Lung (tissue), 12 donors: ENCODE data around the gene DGCR2. TPM values are rescaled to one million over a fixed set of nuclear protein-coding genes. Genes with fewer than 3 reads are reported as not detected.

Source experiments
- ATAC-seq: fragments of 200-7000 bp; cut with Tn5 transposase; one replicate; pipeline ENCODE4 v1.9.1; 2020; ENCODE audit warnings: moderate number of reproducible peaks; ENCODE audit not compliant: insufficient read depth, low FRiP score
- DNase-seq, 3 donors: peaks; one replicate each; pipeline ENCODE4 v3.0.0-alpha.2; 2013 to 2017
- H3K27ac ChIP-seq, 2 donors: one replicate each; pipeline ENCODE4 v1.5.1; 2013; ENCODE audit warnings: mild to moderate bottlenecking in 2 of 2, moderate library complexity in 2 of 2, control low read depth in 1 of 2, inconsistent platforms in 1 of 2, low read depth in 1 of 2, low read length in 1 of 2
- H3K27me3 ChIP-seq, 3 donors: one replicate each; pipeline ENCODE4 v1.5.1; 2013; ENCODE audit warnings: low read length in 2 of 3; ENCODE audit not compliant: control insufficient read depth in 3 of 3, insufficient read depth in 3 of 3
- H3K36me3 ChIP-seq, 4 donors: one replicate each; pipeline ENCODE4 v1.5.1; 2013; ENCODE audit warnings: low read length in 4 of 4, mild to moderate bottlenecking in 1 of 4, moderate library complexity in 1 of 4; ENCODE audit not compliant: control insufficient read depth in 4 of 4, insufficient read depth in 4 of 4
- H3K4me1 ChIP-seq, 5 donors: one replicate each; pipeline ENCODE4 v1.5.1; 2013; ENCODE audit warnings: low read length in 5 of 5, mild to moderate bottlenecking in 2 of 5, moderate library complexity in 1 of 5; ENCODE audit not compliant: control insufficient read depth in 5 of 5, insufficient read depth in 5 of 5
- H3K4me3 ChIP-seq: one replicate; pipeline ENCODE4 v1.5.1; 2013; ENCODE audit warnings: mild to moderate bottlenecking, control low read depth, moderate library complexity
- H3K9ac ChIP-seq, 2 donors: one replicate each; pipeline ENCODE4 v1.5.1; 2013; ENCODE audit warnings: low read length in 2 of 2, control low read depth in 1 of 2; ENCODE audit not compliant: insufficient read depth in 1 of 2
- H3K9me3 ChIP-seq, 4 donors: one replicate each; pipeline ENCODE4 v1.5.1; 2013; ENCODE audit warnings: low read length in 3 of 4, mild to moderate bottlenecking in 1 of 4, moderate library complexity in 1 of 4; ENCODE audit not compliant: control insufficient read depth in 4 of 4, insufficient read depth in 3 of 4
- CTCF ChIP-seq: IDR thresholded peaks from 2 replicates; pipeline ENCODE4 v1.5.1; 2012; ENCODE audit warnings: mild to moderate bottlenecking; ENCODE audit errors: control extremely low read depth, extremely low read depth
- WGBS, 2 donors: extraction: QIAGEN DNeasy Blood & Tissue Kit; methylation state at CpG; one replicate each; pipeline ENCODE4 v1.1.7; 2013; 5-methylcytosine and 5-hydroxymethylcytosine counted together
- polyA plus RNA-seq, 2 donors: library from polyadenylated mRNA; stranded (reverse); fragments of 200-250 nt; gene quantifications; one replicate each; pipeline ENCODE4 v1.2.1, GENCODE V29; 2013
- total RNA-seq, 2 donors: library from RNA; depleted of rRNA in 1 of 2; stranded (reverse); fragments of >200 nt in 1 of 2; gene quantifications; one replicate each; pipeline ENCODE4 v1.2.1, GENCODE V29; 2014 to 2021
- donor health status: control.
- donor health status: control.
- donor health status: Bipolar disorder and iron deficiency.
- donor health status: healthy.
- donor health status: DM: yes; HTN: yes; CAD: no.

The DGCR2 gene
- total and polyA plus RNA-seq, 4 donors, result 40.4 to 77.4 (median 50.5) TPM

DNA sequence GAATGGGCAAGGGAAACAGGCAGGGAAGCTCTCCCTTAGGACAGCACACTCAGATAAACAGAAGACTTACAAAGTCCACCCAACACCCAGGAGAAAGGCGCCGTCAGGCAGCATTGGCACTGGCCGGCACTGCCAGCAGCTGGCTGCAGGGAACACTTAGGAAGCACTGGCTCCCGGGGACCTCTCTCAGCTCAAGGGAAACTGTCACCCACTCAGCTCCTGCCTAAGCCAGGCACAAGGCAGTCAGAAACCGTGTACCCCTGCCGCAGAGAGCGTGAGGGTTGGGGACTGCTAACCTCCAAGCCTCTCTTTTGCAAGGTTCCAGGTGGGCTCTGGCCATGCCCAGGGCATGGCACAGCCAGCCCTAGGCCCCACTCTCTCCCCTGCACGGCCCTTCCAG lies 64.7 kb downstream of the DGCR2 start:
- TF ChIP-seq CTCF, result no peak
- H3K36me3 ChIP-seq, result peaks cover 7 to 60% (median 14%) of the 10 kb centered on the region in 4 donors
- H3K4me1 ChIP-seq, result peaks cover 0 to 4% (median 0%) of the 10 kb centered on the region in 5 donors
- DNase-seq (no peak), ATAC-seq (no peak)
- WGBS, 2 donors, result 91 to 95% methylated on average over 8 of the region's 8 CpGs
- no peak overlapping the region for H3K27ac ChIP-seq
- H3K9me3 ChIP-seq, result no peaks in the 10 kb centered on the region
- no peaks in the 10 kb centered on the region for H3K27me3 ChIP-seq
- no peak overlapping the region for H3K4me3 ChIP-seq
- H3K9ac ChIP-seq, result no peak overlapping the region

- ATAC-seq (no peak), DNase-seq (no peak)
- Histone ChIP-seq H3K9me3 (no peaks in the 10 kb centered on the region), H3K27ac (no peak overlapping the region), H3K4me1 (no peaks in the 10 kb centered on the region), H3K27me3 (no peaks in the 10 kb centered on the region), H3K36me3 (peaks cover 7 to 56% (median 16%) of the 10 kb centered on the region in 4 donors), H3K4me3 (no peak overlapping the region), H3K9ac (no peak overlapping the region)
- TF ChIP-seq CTCF, result no peak
- 95 to 96% methylated on average over 13 of the region's 13 CpGs for WGBS, 2 donors
Measured at GRCh38 chr22:19056951-19057401, 65.2 kb downstream of the DGCR2 start.

- Histone ChIP-seq H3K9me3 (no peaks in the 10 kb centered on the region), H3K4me1 (no peaks in the 10 kb centered on the region), H3K27me3 (no peaks in the 10 kb centered on the region), H3K36me3 (peaks cover 7 to 53% (median 14%) of the 10 kb centered on the region in 4 donors), H3K4me3 (no peak overlapping the region), H3K27ac (no peak overlapping the region), H3K9ac (no peak overlapping the region)
- DNase-seq (no peak), ATAC-seq (no peak)
- TF ChIP-seq CTCF, result no peak
- 96 to 98% methylated on average over 17 of the region's 17 CpGs for WGBS, 2 donors
Measured at GRCh38 chr22:19055801-19056200, 66.4 kb downstream of the DGCR2 start.

DNA sequence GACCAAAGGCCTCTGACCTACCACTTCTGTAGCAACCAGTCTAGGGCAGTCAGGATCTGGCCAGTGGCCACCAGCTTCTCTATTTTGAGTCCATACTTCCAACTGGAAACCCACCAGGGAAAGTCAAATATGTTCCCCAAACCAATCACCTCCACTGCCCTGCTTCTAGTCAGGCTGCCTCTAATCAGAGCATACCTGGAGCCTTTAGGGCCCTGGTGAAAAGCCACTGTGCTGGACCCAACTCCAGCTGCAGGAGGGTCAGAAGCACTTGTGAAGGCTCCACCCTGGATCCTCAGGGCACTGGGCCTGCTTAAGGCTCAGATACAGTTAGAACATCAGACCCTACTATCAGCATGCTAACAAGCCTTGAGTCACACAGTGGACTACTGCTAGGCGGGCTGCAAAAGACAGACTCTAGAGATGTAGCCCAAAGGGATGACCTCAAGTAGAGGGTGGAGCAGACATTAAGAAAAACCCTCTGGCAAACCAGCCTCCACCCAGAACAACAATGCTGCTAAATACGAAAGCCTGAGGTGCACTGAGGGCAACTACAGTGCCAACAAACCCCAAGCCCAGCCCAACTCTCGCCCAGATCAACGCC lies 69.2 kb downstream of the DGCR2 start:
- H3K9me3 ChIP-seq, result no peaks in the 10 kb centered on the region
- no peaks in the 10 kb centered on the region for H3K4me1 ChIP-seq
- no peaks in the 10 kb centered on the region for H3K27me3 ChIP-seq
- H3K4me3 ChIP-seq, result no peak overlapping the region
- WGBS, 2 donors, result 96 to 99% methylated on average over 4 of the region's 4 CpGs
- TF ChIP-seq CTCF, result no peak
- H3K27ac ChIP-seq, result no peak overlapping the region
- DNase-seq (no peak), ATAC-seq (no peak)
- peaks cover 12 to 45% (median 21%) of the 10 kb centered on the region in 4 donors for H3K36me3 ChIP-seq
- no peak overlapping the region for H3K9ac ChIP-seq
